ENCODE data around the gene ENO2.

- TF ChIP-seq MAX (IDR thresholded peaks at IDR 0.05) (no peak), TEAD4 (IDR thresholded peaks at IDR 0.05) (no peak), RAD21 (IDR thresholded peaks at IDR 0.05; ENCODE audit: low read depth) (no peak), EP300 (IDR thresholded peaks at IDR 0.05; ENCODE audit: borderline replicate concordance) (peak; percentile 7; the same call in 1 of the 2 replicates), TAF1 (IDR thresholded peaks at IDR 0.05; ENCODE audit: low read depth) (no peak), CEBPB (IDR thresholded peaks at IDR 0.05) (no peak), REST (IDR thresholded peaks at IDR 0.05; ENCODE audit: low read depth) (no peak), USF1 (IDR thresholded peaks at IDR 0.05) (no peak), FOXM1 (IDR thresholded peaks at IDR 0.05; ENCODE audit: borderline replicate concordance, low read depth) (no peak), ZBTB7A (IDR thresholded peaks at IDR 0.05; ENCODE audit: low read depth) (no peak; the same call in 1 of the 2 replicates), YY1 (IDR thresholded peaks at IDR 0.05; ENCODE audit: low read depth) (no peak), CREB1 (IDR thresholded peaks at IDR 0.05; ENCODE audit: low read depth) (no peak), EGR1 (IDR thresholded peaks at IDR 0.05) (no peak)
These were observed 47.4 kb upstream of the ENO2 start for GRCh38 chr12:6866920-6867412.
